ENCODE measurements around the gene SNX15.

- no peak for TF ChIP-seq CTCF (IDR thresholded peaks at IDR 0.05)
- TF ChIP-seq EZH2 (IDR thresholded peaks at IDR 0.05; ENCODE audit: borderline replicate concordance, insufficient read depth, low read depth, low read length, poor library complexity, severe bottlenecking), result no peak
Observed at GRCh38 chr11:65040847-65041622, 13.8 kb downstream of the SNX15 start, which contains the start of gene SAC3D1.

Data from B cell (primary cell).